Effector CD8-positive, alpha-beta T cell (primary cell): ENCODE data around the gene RANBP17.
"Not testable (repeated sequence)": the region's sequence is repeated elsewhere in the genome, so short reads cannot be mapped to it uniquely, and the experiment has no call there.

Experiments
- DNase-seq: peaks from one replicate; lab custom pipeline; 2025; lab: John Stamatoyannopoulos, UW

Gene RANBP17

DNA sequence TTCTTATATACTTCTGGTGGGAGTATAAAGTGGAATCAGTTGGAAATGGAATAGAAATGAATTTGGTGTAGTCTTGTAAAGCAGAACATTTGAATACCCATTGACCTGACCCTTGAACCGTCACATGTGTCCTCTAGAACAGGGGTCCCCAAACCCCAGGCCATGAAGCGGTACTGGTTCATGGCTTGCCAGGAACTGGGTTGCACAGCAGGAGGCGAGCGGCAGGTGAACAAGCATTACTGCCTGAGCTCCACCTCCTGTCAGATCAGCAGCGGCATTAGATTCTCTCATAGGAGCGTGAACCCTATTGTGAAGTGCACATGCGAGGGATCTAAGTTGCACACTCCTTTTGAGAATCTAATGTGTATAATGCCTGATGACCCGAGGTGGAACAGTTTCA, 80.0 kb downstream of the RANBP17 start:
- DNase-seq: no peak

GRCh38 chr5:170945275-170945674, 83.5 kb downstream of the RANBP17 start:
- DNase-seq: no peak

- no peak for DNase-seq
Measured at GRCh38 chr5:170960567-170960966, 98.7 kb downstream of the RANBP17 start.

DNA sequence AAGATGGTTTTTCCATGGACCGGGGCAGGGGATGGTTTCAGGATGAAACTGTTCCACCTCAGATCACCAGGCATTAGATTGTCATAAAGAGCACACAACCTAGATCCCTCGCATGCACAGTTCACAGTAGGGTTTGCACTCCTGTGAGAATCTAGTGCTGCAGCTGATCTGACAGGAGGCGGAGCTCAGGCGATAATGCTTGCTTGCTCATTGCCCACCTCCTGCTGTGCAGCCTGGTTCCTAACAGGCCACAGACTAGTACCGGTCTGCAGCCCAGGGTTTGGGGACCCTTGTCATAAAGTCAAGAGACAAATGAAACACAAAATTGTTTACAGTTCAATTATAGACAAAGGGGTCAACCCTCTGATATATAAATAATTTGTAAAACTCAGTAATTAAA, 101.7 kb downstream of the RANBP17 start:
- no peak for DNase-seq

DNA sequence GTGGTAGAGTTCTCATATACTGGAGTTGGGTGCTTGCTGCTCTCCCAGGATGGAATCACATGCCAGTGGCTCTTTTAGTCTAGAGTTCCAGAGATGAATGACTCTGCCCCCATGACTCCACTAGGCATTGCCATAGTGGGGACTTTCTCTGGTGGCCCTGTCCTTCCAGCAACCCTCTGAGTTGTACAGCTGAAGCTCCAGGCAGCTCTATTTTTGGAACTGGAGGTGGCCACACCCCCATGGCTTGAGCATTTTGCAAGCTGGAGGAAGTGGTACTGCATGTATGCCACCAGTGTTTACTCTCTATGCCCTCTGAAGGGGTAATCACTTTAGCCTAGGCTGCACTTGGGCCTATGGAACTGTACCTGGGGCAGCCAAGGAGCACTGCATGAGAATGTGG, 112.6 kb downstream of the RANBP17 start:
- no peak for DNase-seq

DNA sequence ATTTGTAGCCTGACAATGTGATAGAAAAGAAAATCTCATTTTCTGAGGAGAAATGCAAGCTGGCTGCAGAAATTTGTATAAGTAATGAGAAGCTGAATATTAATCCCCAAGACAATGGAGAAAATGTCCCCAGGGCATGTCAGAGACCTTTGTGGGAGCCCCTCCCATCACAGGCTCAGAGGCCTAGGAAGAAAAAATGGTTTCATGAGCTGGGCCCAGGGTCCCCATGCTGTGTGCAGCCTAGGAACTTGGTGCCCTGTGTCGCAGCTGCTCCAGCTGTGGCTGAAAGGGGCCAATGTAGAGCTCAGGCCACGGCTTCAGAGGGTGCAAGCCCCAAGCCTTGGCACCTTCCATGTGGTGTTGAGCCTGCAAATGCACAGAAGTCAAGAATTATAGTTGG, 118.4 kb downstream of the RANBP17 start:
- not testable (repeated sequence) for DNase-seq

- no peak for DNase-seq
Measured at GRCh38 chr5:170985486-170985885, 123.7 kb downstream of the RANBP17 start.

GRCh38 chr5:170986598-170986997, 124.8 kb downstream of the RANBP17 start:
- no peak for DNase-seq

DNA sequence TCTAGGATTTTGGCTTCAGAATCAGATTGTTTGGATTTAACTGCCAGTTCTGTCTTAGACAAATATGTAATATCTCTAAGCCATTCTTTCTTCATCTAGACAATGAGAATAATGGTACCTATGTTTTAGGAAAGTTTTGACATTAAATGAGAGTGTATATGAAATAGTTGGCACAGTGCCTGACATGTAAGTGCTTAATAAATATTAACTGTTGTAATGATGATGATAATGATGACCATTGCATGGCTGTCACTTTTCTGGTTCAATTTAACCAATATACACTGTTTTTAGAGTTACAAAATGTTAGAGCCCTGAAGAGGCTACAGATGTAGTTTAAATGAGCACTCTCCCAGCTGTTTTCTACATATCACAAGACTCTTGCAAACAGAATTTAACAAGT, 131.7 kb downstream of the RANBP17 start:
- no peak for DNase-seq

DNA sequence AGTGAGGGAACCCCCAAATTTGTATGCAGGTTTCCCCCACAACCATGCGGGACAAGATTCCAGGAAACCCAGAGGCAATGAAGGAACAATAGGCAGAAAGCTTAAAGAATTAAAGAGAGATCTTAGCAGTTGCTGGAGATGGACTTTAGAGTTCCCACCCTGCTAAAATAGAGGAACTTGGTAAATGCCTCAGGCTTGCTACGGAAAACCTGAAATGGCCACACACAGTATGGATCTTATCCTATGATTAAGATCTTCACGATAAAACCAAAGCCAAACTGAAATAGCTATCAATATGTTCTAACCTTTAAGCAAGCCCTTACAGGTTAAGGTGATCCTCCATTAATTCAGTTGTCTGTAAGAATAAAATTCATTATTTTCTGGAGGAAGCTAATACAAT, 148.3 kb downstream of the RANBP17 start:
- no peak for DNase-seq

DNA sequence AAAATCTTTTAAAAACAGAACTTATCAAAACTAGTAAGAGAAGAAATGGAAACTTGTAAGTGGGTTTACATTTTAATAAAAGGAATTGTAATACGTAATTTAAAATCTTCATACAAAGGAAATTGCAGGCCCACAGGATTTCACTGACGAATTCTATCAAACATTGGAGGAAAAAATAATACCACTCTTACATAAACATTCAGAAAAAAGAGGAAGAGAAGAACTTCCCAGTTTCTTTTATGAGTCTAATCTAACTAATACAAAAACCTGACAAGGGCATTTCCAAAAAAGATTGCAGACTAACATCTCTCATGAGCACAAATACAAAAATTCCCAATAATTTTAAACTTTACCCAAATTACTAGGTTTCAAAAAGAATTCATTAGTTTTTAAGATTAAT, 149.0 kb downstream of the RANBP17 start:
- DNase-seq: no peak

DNA sequence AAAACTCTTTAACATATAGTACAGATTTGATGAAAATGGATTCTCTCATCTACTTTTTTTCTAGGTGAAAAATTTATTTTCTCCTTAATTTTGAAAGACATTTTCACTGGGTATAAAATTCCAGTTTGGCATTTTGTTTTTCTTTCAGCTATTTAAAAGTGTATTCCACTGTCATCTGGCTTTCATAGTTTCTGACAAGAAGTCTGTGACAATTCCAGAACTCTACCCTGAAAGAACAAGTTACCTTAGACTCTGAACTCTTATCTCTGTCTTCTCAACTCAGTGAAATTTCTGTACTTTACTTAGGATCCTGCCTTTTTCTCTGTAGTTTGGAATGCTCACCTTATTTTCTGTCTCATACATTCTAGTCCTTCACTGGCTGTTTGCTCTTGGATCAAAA, 161.7 kb downstream of the RANBP17 start:
- DNase-seq: no peak

GRCh38 chr5:171024084-171024483, 162.3 kb downstream of the RANBP17 start:
- DNase-seq: no peak

- DNase-seq: no peak
Measured at GRCh38 chr5:171029401-171029800, 167.6 kb downstream of the RANBP17 start.

DNA sequence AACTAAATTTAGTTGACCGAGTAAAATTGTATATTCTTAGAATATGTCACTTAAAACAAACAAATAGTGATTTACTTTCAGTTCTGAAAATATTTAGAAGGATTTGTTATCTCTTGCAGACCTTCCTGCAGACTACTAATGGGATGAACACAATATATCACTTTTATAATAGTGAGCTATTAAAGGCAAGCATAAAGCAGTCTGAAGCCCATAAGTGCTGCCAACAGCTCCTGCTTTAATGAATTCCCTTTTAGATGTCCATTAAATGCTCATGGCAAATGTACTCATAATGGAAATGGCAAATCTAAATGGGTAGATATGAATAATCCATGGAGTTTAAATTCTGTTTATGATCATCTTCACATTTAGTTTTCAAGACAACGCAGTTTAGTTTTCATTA, 170.2 kb downstream of the RANBP17 start:
- DNase-seq: no peak

- DNase-seq: no peak
Measured at GRCh38 chr5:171032435-171032973, 170.7 kb downstream of the RANBP17 start.

GRCh38 chr5:171041893-171042292, 180.1 kb downstream of the RANBP17 start:
- DNase-seq: not testable (repeated sequence)

DNA sequence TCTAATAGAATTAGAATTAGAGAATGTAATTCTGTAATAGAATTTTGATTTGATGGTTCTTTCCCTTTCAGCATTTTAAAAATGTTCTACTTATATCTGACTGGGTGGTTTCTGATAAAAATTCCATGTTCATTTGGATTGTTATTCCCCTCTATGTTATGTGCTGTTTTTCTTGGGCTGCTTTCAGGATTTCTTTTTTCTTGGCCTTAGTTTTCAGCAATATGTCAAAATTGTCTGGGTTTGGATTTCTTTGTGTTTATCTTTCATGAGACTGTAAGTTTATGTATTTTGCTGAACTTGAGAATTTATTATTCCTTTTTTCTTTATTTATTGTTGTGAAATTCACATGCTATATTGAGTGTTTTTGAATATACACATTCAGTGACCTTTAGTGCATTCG, 189.1 kb downstream of the RANBP17 start:
- DNase-seq: no peak

GRCh38 chr5:171055875-171056454, 194.1 kb downstream of the RANBP17 start:
- DNase-seq: no peak

- DNase-seq: no peak
Measured at GRCh38 chr5:171067540-171068130, 205.8 kb downstream of the RANBP17 start.

GRCh38 chr5:171074747-171075146, 212.9 kb downstream of the RANBP17 start:
- no peak for DNase-seq

DNA sequence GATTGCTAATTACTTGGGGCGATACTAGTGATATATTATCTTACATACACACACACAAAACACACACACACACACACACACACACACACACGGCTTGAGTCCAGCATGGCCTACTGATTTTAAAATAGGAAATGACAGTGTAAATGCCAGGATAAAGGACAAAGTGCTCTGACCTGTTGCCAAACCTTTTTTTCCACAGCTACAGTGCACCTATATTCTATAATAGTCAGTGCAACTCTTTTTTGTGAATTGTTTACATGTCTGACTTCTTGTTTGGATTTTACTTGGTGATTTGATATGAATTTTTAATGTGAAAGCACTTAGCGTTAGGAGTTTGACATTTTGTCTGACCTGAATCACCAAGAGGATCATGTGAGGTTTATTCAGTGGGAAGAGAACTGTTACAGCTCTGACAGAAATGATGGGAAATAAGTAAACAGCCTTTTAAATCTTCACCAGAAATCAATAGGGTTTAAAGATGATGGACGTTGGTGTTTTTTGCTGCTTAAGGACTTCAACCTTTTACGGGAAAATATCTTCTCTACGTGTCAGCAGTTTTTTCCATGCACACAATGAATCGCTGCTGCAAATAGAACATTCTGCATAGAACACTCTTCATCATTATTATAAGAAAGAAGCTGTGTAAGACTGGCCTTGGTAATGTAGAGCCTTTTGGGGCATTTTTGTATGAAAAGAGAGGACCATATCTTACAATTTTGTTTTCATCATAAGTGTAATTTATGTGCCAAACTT, 218.5 kb downstream of the RANBP17 start:
- no peak for DNase-seq

GRCh38 chr5:171081319-171081718, 219.5 kb downstream of the RANBP17 start:
- no peak for DNase-seq
